ENCODE measurements around the gene DAPK1. TPM values are rescaled to one million over a fixed set of nuclear protein-coding genes. Genes with fewer than 3 reads are reported as not detected.
A peak's percentile ranks its signal among the peaks of the same experiment; 100 is the strongest.

DAPK1 gene
- polyA plus RNA-seq, 2 of the 4 experiments (the other 2 are of a cell fraction): 55.2 to 67.2 TPM

DNA sequence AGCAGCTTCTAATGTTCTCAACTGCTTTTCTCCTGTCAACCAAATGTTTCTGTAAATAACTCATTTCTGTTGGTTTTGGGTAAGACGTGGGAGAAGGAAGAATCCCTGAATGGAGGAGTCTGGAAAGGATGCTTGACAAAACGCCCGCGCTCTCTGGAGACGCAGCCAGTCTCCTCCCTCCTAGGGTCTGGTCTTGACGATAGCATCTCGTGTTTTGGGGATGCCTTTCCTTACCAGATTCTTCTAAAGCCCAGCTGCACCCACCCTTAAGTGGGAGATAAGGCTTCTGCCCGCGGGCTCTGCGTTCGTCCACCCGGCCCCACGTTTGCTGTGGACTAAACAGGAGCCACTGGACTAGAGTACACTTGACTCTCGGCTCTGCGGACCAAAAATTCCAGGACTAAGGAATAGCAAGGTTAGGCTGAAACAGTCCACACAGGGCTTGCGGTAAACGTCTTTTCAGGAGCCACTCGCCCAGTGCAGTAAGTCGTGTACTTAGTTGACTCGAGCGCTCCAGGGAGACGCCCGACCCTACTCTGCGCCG is 227.8 kb downstream of the DAPK1 start (continued):
- TF ChIP-seq PHF8 (IDR thresholded peaks at IDR 0.05; ENCODE audit: borderline replicate concordance, low read depth) (no peak), ZSCAN20 (CRISPR knock-in tag; IDR thresholded peaks at IDR 0.05) (no peak), NFE2L2 (conservative IDR thresholded peaks at IDR 0.05; ENCODE audit: low read length) (no peak), KDM1A (IDR thresholded peaks at IDR 0.05; ENCODE audit: low read depth) (no peak), NPAS2 (CRISPR knock-in tag; IDR thresholded peaks at IDR 0.05; ENCODE audit: borderline replicate concordance) (no peak), RARB (CRISPR knock-in tag; IDR thresholded peaks at IDR 0.05) (no peak)
- TF ChIP-seq, protein P1, sequence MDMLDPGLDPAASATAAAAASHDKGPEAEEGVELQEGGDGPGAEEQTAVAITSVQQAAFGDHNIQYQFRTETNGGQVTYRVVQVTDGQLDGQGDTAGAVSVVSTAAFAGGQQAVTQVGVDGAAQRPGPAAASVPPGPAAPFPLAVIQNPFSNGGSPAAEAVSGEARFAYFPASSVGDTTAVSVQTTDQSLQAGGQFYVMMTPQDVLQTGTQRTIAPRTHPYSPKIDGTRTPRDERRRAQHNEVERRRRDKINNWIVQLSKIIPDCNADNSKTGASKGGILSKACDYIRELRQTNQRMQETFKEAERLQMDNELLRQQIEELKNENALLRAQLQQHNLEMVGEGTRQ (IDR thresholded peaks at IDR 0.05): no peak

- peaks cover 47% of the 10 kb centered on the region for H3K4me1 ChIP-seq
- H3K27ac ChIP-seq: peak within 1 kb of the TSS; percentile 92 to 97
- whole genome bisulfite sequencing (ENCODE audit: missing lambda C conversion rate): under 1% methylated on average over 38 of the region's 67 CpGs
- H3K4me3 ChIP-seq: peak within 1 kb of the TSS; percentile 80
- peak; percentile 89 to 92 for DNase-seq (ENCODE audit: low read depth in 1 of 2, low spot score in 1 of 2)
- POLR2A ChIA-PET: interaction anchor here (0.6 to 2.9 kb wide), 15 partner anchors 8 to 703 kb away, joined by 3 to 75 read pairs (median 5); partner anchors contain the start of gene CDK20
- no peak for FAIRE-seq
- CTCF ChIA-PET: interaction anchor here (0.7 to 6.6 kb wide), 14 partner anchors 10 to 350 kb away, joined by 3 to 57 read pairs (median 3); no protein-coding TSS in a partner anchor
- H3K4me2 ChIP-seq: peak within 1 kb of the TSS; percentile 85
- ATAC-seq: peak; percentile 94 to 96
- H3K9me3 ChIP-seq: no peaks in the 10 kb centered on the region
- no peak for TF ChIP-seq EHMT2 (IDR thresholded peaks at IDR 0.05; ENCODE audit: low read depth)
- TF ChIP-seq BCL3 (IDR thresholded peaks at IDR 0.05): peak; percentile 93
- TF ChIP-seq, protein P2, sequence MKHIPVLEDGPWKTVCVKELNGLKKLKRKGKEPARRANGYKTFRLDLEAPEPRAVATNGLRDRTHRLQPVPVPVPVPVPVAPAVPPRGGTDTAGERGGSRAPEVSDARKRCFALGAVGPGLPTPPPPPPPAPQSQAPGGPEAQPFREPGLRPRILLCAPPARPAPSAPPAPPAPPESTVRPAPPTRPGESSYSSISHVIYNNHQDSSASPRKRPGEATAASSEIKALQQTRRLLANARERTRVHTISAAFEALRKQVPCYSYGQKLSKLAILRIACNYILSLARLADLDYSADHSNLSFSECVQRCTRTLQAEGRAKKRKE (CRISPR knock-in tag; IDR thresholded peaks at IDR 0.05; ENCODE audit: low read depth): peak; percentile 50; the same call in 1 of the 2 replicates
- TF ChIP-seq POLR2AphosphoS2 (conservative IDR thresholded peaks at IDR 0.05; ENCODE audit: low read length): no peak
- no peak for TF ChIP-seq CHD4 (IDR thresholded peaks at IDR 0.05; ENCODE audit: borderline replicate concordance)
- TF ChIP-seq PHF8 (IDR thresholded peaks at IDR 0.05; ENCODE audit: borderline replicate concordance, low read depth): peak; percentile 68; the same call in 1 of the 2 replicates
- no peak for TF ChIP-seq ZSCAN20 (CRISPR knock-in tag; IDR thresholded peaks at IDR 0.05)
- no peak for TF ChIP-seq HOXA7 (CRISPR knock-in tag; IDR thresholded peaks at IDR 0.05)
- peak; percentile 78 for TF ChIP-seq MAX (IDR thresholded peaks at IDR 0.05)
- peak; percentile 43 to 48 for TF ChIP-seq RAD21 (conservative IDR thresholded peaks at IDR 0.05 in 1 of 2, IDR thresholded peaks at IDR 0.05 in 1 of 2)
- no peak for TF ChIP-seq KDM1A (IDR thresholded peaks at IDR 0.05; ENCODE audit: low read depth)
- TF ChIP-seq CBX8 (IDR thresholded peaks at IDR 0.05): no peak
- TF ChIP-seq JUNB (IDR thresholded peaks at IDR 0.05): no peak
- TF ChIP-seq PBX3 (IDR thresholded peaks at IDR 0.05): no peak; the same call in 1 of the 2 replicates
- TF ChIP-seq, protein P3, sequence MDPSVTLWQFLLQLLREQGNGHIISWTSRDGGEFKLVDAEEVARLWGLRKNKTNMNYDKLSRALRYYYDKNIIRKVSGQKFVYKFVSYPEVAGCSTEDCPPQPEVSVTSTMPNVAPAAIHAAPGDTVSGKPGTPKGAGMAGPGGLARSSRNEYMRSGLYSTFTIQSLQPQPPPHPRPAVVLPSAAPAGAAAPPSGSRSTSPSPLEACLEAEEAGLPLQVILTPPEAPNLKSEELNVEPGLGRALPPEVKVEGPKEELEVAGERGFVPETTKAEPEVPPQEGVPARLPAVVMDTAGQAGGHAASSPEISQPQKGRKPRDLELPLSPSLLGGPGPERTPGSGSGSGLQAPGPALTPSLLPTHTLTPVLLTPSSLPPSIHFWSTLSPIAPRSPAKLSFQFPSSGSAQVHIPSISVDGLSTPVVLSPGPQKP (IDR thresholded peaks at IDR 0.05; ENCODE audit: low read depth, low read length): no peak
- no peak for TF ChIP-seq NR3C1 (IDR thresholded peaks at IDR 0.05)
- TF ChIP-seq GATA3 (IDR thresholded peaks at IDR 0.05; ENCODE audit: borderline replicate concordance): no peak
- no peak for TF ChIP-seq EHF (CRISPR knock-in tag; IDR thresholded peaks at IDR 0.05)
- TF ChIP-seq TFCP2L1 (CRISPR knock-in tag; IDR thresholded peaks at IDR 0.05): 0 out of 2 replicates have a peak, but pooled peaks have one; percentile 20
- TF ChIP-seq, protein P4, sequence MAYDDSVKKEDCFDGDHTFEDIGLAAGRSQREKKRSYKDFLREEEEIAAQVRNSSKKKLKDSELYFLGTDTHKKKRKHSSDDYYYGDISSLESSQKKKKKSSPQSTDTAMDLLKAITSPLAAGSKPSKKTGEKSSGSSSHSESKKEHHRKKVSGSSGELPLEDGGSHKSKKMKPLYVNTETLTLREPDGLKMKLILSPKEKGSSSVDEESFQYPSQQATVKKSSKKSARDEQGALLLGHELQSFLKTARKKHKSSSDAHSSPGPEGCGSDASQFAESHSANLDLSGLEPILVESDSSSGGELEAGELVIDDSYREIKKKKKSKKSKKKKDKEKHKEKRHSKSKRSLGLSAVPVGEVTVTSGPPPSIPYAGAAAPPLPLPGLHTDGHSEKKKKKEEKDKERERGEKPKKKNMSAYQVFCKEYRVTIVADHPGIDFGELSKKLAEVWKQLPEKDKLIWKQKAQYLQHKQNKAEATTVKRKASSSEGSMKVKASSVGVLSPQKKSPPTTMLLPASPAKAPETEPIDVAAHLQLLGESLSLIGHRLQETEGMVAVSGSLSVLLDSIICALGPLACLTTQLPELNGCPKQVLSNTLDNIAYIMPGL (CRISPR knock-in tag; IDR thresholded peaks at IDR 0.05; ENCODE audit: borderline replicate concordance): no peak; the same call in 1 of the 2 replicates
- no peak for TF ChIP-seq EP300 (IDR thresholded peaks at IDR 0.05)
- TF ChIP-seq E2F6 (IDR thresholded peaks at IDR 0.05; ENCODE audit: borderline replicate concordance, low read depth): peak; percentile 77; the same call in 1 of the 2 replicates
- TF ChIP-seq ZC3H11A (IDR thresholded peaks at IDR 0.05): no peak
- no peak for TF ChIP-seq HES2 (IDR thresholded peaks at IDR 0.05)
- peak; percentile 99 for TF ChIP-seq POLR2A (IDR thresholded peaks at IDR 0.05; ENCODE audit: low read length)
Measured at GRCh38 chr9:87725900-87726709, 228.4 kb downstream of the DAPK1 start, which contains the start of gene CTSL. CTSL (plus strand) TSS chr9:87726119; CDS start chr9:87727604, 1,485 bp downstream.

Measured in A549 (cell line).